IPS-15b (cell line): ENCODE data around the gene SLC15A1.

Experiments
- H3K27me3 ChIP-seq: one replicate; pipeline ENCODE4 v1.6.1; 2013; ENCODE audit warnings: low read length; ENCODE audit not compliant: control insufficient read depth, insufficient read depth
- H3K36me3 ChIP-seq: one replicate; pipeline ENCODE4 v1.6.1; 2013; ENCODE audit warnings: low read length; ENCODE audit not compliant: control insufficient read depth, insufficient read depth
- H3K4me1 ChIP-seq: one replicate; pipeline ENCODE4 v1.6.1; 2013; ENCODE audit warnings: mild to moderate bottlenecking, low read length; ENCODE audit not compliant: control insufficient read depth, insufficient read depth
- H3K4me3 ChIP-seq: one replicate; pipeline ENCODE4 v1.5.1; 2013; ENCODE audit warnings: low read depth, low read length
- H3K9ac ChIP-seq: one replicate; pipeline ENCODE4 v1.6.1; 2013; ENCODE audit warnings: low read depth, mild to moderate bottlenecking, low read length
- H3K9me3 ChIP-seq: one replicate; pipeline ENCODE4 v1.6.1; 2013; ENCODE audit warnings: mild to moderate bottlenecking, low read length; ENCODE audit not compliant: control insufficient read depth, insufficient read depth

The SLC15A1 gene

DNA sequence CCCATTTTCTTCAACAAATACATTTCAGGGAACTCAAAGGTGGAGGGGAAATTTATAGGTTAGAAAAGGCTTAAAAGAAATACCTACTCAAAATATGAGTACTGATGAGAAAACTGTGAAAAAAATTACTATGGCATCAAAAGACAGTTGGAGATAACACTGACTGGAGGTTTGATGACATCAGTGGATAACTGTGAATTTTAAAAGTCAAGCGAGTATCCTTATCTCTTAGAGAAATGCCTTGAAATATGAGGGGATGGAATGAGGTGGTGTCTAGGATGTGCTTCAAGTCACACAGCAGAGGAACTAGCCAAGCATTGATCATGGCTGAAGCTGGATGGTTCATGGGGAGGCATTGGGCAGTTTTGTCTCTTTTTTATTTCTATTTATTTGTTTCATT, 27.2 kb upstream of the SLC15A1 start:
- Histone ChIP-seq H3K4me3 (no peak overlapping the region), H3K9me3 (no peaks in the 10 kb centered on the region), H3K27me3 (no peaks in the 10 kb centered on the region), H3K36me3 (no peaks in the 10 kb centered on the region), H3K4me1 (peaks cover 2% of the 10 kb centered on the region), H3K9ac (no peak overlapping the region)

DNA sequence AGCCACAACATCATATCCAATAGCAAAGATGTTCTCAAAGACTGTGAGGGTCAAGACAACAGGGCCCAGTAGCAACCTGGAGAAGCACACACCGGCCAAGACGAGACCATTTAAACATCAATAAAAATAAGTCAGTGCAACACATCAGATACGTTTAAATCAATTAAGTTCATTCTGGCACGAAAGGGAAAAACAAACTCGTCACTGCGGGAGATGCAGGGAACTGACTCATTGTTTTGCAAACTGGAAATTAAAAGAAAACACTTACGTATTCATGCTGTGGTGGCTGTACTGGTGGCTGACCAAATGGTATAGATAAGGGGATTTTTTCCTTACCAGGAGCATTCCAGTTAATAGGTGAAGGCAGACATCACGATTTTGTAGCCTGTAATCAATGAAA, 26.3 kb upstream of the SLC15A1 start:
- H3K36me3 ChIP-seq, result no peaks in the 10 kb centered on the region
- no peaks in the 10 kb centered on the region for H3K27me3 ChIP-seq
- no peaks in the 10 kb centered on the region for H3K9me3 ChIP-seq
- no peak overlapping the region for H3K4me3 ChIP-seq
- no peak overlapping the region for H3K9ac ChIP-seq
- H3K4me1 ChIP-seq, result peaks cover 2% of the 10 kb centered on the region

DNA sequence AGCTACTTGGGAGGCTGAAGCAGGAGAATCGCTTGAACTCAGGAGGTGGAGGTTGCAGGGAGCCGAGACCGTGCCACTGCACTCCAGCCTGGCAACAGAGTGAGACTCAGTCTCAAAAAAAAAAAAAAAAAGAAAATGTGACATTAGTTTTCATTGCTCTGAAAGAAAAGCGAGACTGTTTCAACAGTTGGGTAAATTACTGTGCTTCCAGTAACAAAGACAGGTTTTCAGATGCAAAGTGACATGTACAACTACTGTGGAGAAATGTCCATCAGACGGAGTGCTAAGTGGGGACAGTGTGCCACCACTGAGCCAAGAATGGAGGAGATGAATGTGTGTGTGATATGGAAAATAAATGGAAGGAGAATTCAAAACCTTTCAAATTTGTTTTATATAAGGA, 24.2 kb upstream of the SLC15A1 start:
- H3K9ac ChIP-seq, result no peak overlapping the region
- H3K27me3 ChIP-seq, result no peaks in the 10 kb centered on the region
- H3K9me3 ChIP-seq, result no peaks in the 10 kb centered on the region
- no peaks in the 10 kb centered on the region for H3K36me3 ChIP-seq
- peaks cover 2% of the 10 kb centered on the region for H3K4me1 ChIP-seq
- no peak overlapping the region for H3K4me3 ChIP-seq

DNA sequence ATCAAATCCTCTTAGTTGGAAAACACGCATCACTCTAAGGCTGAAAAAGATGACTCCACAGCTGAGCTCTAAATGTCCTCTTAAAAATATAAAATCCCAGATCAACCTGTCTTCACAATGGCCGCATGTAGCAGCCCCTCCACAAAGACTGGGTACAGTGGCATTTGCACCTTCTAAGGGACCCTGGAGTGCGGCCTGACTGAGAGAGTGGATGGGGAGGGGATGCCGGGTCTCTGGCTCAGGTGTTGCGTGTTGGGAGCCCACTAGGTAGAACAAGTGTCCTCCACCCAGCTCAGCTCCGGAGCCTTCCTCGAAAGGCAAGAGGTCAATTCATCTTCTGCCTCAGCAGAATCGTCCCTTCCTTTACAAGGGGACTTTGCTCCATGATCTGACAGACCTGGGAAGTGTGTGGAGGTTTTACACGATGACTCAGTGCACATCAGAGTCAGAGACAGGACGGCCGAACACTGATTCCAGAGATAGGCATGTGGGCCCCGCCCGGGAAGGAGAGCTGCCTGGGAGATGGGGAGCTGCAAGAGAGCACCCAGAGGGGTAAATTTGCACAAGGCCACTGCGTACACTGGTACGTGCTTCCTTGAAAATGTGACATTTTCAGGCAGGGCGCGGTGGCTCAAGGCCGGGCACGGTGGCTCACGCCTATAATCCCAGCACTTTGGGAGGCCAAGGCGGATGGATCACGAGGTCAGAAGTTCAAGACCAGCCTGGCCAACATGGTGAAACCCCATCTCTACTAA, 23.5 kb upstream of the SLC15A1 start:
- Histone ChIP-seq H3K4me3 (no peak overlapping the region), H3K36me3 (no peaks in the 10 kb centered on the region), H3K9ac (no peak overlapping the region), H3K9me3 (no peaks in the 10 kb centered on the region), H3K27me3 (no peaks in the 10 kb centered on the region), H3K4me1 (peaks cover 2% of the 10 kb centered on the region)

DNA sequence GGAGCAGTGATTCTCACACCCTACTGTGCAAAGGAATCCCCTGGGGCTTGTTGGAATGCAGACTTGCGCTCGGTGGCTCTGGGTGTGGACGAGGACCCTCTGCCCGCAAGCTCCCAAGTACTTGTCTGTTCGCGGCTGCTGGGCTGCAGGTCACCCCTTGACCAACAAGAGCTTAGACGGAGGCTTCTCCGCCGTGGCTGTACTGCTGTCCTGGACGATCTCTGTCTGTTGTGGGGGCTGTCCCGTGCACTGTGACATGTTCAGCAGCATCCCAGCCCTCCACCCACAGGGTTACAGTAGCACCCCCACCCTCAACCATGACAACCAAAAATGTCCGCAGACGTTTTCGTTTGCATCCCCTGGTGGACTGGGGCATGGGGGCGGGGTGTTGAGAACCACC, 22.9 kb upstream of the SLC15A1 start:
- Histone ChIP-seq H3K4me1 (peaks cover 2% of the 10 kb centered on the region), H3K9me3 (no peaks in the 10 kb centered on the region), H3K4me3 (no peak overlapping the region), H3K27me3 (no peaks in the 10 kb centered on the region), H3K9ac (no peak overlapping the region), H3K36me3 (no peaks in the 10 kb centered on the region)

DNA sequence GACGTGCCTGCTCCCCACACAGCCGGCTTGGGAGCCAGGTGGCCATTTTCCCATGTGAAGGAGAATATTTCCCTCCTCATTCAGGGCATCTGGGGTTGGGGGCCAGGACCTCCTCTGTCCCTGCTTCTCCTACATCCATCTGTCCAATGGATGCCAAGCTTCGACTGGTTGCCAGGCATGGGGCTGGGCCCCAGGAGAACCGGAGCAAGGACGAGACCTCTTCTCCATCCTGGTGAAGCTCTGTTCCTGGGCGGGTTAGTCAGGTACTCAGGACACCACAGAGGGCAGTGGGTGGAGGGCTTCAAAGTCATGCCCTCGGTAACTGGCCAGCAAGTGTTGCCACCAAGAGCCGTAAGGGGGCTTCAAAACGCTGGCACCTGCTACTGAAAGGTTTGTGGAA, 22.3 kb upstream of the SLC15A1 start:
- H3K9me3 ChIP-seq, result no peaks in the 10 kb centered on the region
- H3K4me3 ChIP-seq, result no peak overlapping the region
- no peaks in the 10 kb centered on the region for H3K27me3 ChIP-seq

DNA sequence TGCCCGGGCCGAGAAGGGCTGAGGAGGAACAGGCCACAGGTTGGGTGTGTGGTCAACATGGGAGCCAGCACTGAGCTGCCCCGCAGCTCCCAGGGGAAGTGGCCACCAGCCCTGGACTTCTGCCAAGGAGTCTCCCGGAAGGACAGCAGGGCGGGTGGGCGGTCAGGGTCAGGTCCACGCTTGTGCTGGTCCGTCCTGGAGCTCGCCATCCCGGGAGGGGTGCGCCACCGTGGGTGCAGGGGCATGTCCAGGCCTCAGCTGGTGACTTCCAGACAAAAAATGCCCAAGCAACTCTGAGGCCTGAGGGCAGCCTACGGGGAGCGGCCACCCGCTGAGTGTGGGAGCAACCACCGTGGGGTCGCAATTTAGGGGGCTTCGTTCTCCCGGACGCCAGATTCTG, 21.4 kb upstream of the SLC15A1 start:
- H3K27me3 ChIP-seq, result no peaks in the 10 kb centered on the region
- H3K36me3 ChIP-seq, result no peaks in the 10 kb centered on the region
- no peak overlapping the region for H3K9ac ChIP-seq
- H3K4me3 ChIP-seq, result no peak overlapping the region
- peaks cover 2% of the 10 kb centered on the region for H3K4me1 ChIP-seq
- H3K9me3 ChIP-seq, result no peaks in the 10 kb centered on the region

More for the DNA sequence above, 22.3 kb upstream of the SLC15A1 start:
- H3K36me3 ChIP-seq, result no peaks in the 10 kb centered on the region
- H3K9ac ChIP-seq, result no peak overlapping the region
- peaks cover 2% of the 10 kb centered on the region for H3K4me1 ChIP-seq

DNA sequence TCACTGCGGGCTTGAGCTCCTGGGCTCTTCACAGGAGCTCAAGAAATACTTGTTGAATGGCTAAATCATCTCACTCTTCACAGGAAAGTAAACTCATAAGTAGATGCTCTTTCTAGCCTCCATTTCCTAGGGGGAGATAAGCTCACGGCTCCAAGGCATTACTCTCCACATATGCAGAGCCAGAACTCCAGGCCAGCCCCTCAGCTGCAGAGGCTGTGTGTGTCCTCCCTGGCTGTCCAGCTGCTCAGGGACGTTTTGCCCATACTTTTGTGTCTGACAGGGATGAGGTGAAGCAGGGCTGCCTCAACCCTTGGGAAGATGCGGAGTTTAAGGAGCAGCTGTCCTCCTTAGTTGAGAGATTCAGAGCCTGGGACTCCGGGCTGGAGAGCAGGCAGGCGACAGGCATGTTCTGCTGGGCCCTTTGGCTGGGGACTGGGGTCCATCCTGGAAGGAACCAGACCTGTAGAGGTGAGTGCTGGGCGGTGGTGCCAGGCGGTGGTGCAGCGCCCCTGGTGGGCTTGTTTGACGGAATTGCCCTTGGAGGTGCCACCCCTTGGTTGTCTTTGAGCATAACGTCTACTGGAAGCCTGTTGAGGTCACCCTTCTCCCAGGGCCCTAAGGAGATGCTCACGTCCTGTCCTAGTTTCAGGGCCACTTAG, 20.5 kb upstream of the SLC15A1 start:
- Histone ChIP-seq H3K4me3 (no peak overlapping the region), H3K9me3 (no peaks in the 10 kb centered on the region), H3K4me1 (no peaks in the 10 kb centered on the region), H3K9ac (no peak overlapping the region), H3K36me3 (no peaks in the 10 kb centered on the region), H3K27me3 (no peaks in the 10 kb centered on the region)

DNA sequence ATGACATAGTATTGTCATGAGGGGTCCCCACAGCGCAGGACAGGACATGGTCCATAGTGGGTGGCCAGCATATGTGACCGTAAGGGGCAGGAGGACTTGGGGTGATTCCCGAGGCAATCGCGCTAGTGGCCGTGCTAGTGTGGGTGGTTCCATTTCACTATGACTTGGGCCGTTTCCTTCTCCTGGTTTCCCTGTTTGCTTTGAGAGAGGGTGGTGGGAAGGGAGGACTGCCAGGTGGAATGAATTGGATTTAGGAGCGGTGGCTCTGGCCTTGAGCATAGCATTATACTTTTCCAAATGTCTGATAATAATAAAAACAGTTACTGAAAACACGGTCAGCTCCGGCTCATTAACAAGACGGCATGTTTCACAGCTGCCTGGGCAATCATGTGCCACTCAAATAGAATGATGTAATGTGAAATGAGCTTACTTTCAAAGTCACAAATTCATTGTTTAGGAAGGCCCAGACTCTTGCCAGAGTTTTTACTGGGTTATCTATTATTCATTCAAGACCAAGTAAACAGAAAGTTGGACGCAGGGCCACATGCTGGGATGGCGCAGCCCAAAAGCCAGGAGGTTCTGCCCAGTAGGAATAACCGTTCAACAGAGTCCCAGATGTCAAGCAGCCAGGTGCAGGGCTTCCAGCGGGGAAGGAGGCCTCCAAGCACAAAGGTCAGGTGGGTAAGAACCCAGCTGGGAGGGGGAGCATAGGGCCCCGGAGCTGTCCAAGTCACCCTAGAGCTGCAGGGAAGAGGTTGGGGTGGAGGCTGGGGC, 19.6 kb upstream of the SLC15A1 start:
- Histone ChIP-seq H3K36me3 (no peaks in the 10 kb centered on the region), H3K9ac (no peak overlapping the region), H3K9me3 (no peaks in the 10 kb centered on the region), H3K4me1 (no peaks in the 10 kb centered on the region), H3K27me3 (no peaks in the 10 kb centered on the region), H3K4me3 (no peak overlapping the region)

DNA sequence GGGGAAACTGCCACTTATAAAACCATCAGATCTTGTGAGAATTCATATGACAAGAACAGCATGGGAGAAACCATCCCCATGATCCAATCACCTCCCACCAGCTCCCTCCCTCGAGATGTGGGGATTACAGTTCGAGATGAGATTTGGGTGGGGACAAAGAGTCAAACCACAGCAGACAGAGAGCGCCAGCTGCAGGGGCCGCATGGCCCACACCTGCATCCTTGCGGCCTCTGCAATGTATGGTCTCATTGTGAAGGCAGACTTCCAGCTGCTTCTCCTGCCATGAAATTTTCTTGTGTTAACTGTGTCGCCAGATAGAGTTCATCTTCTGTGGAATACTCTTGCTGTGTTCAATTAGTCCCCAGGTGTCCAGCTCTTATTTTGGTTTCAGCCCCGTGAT, 17.3 kb upstream of the SLC15A1 start:
- Histone ChIP-seq H3K9me3 (no peaks in the 10 kb centered on the region), H3K4me1 (no peaks in the 10 kb centered on the region), H3K9ac (no peak overlapping the region), H3K27me3 (no peaks in the 10 kb centered on the region), H3K36me3 (no peaks in the 10 kb centered on the region), H3K4me3 (no peak overlapping the region)

DNA sequence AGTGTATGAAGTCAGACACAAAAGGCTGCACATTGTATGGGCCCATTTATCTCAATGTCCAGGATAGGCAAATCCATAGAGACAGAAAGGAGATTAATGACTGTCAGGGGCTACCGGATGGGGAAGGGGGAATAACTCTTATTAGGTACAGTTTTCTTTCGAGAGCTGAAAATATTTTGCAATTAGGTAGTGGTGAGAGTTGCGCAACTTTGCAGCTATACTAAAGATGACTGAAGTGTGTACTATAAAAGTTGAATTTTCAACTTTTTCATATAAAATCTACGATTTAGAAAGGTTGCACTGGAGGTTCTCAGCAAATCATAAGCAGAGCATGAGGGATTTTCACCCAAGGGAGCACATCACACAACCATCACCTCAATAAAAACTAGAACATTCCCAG, 16.1 kb upstream of the SLC15A1 start:
- no peaks in the 10 kb centered on the region for H3K9me3 ChIP-seq
- no peaks in the 10 kb centered on the region for H3K27me3 ChIP-seq

DNA sequence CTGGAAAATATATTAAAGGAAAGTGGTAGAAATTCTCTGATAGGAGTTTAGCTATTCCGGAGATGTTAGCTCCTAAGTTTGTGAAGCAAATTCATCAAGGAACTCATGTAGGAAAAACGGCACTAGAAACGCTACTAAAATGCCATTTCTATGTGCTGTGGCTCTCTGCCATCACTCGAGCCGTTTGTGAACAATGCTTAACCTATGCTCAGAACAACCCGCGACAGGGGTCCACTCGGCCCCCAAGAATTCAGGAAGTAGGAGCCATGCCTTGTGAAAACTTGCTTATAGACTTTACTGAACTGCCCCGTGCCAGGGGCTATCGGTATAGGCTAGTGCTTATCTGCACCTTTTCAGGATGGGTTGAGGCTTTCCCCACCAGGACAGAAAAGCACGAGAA, 14.2 kb upstream of the SLC15A1 start:
- H3K27me3 ChIP-seq, result no peaks in the 10 kb centered on the region
- no peak overlapping the region for H3K4me3 ChIP-seq
- H3K36me3 ChIP-seq, result no peaks in the 10 kb centered on the region
- H3K4me1 ChIP-seq, result no peaks in the 10 kb centered on the region
- no peak overlapping the region for H3K9ac ChIP-seq
- no peaks in the 10 kb centered on the region for H3K9me3 ChIP-seq

More for the DNA sequence above, 16.1 kb upstream of the SLC15A1 start:
- H3K9ac ChIP-seq, result no peak overlapping the region
- no peak overlapping the region for H3K4me3 ChIP-seq
- H3K4me1 ChIP-seq, result no peaks in the 10 kb centered on the region
- no peaks in the 10 kb centered on the region for H3K36me3 ChIP-seq
